H1 (cell line): Measurements from ENCODE around the gene ADAMTS17. TPM values are rescaled to one million over a fixed set of nuclear protein-coding genes. Genes with fewer than 3 reads are reported as not detected.

Experiments
- NANOG ChIP-seq: IDR thresholded peaks from 2 replicates; pipeline ENCODE4 v1.6.1; 2011; ENCODE audit warnings: low read length, low read depth, mild to moderate bottlenecking, inconsistent platforms; ENCODE audit not compliant: insufficient read depth, poor library complexity, severe bottlenecking
- RXRA ChIP-seq: IDR thresholded peaks from 2 replicates; pipeline ENCODE4 v1.6.1; 2011; ENCODE audit warnings: low read depth, mild to moderate bottlenecking, low read length, moderate library complexity; ENCODE audit not compliant: insufficient read depth
- SIRT6 ChIP-seq: IDR thresholded peaks from one replicate; pipeline ENCODE4 v1.7.1; 2012; ENCODE audit warnings: low read length, inconsistent platforms
- polyA plus RNA-seq, 7 experiments: library from polyadenylated mRNA; depleted of rRNA in 3 of 7; stranded (reverse) in 5 of 7; unstranded in 2 of 7; fragments of >200 nt in 5 of 7; fragments of 200-250 nt in 2 of 7; gene quantifications; 1 replicate in 5 of 7; 2 replicates in 1 of 7; 4 replicates in 1 of 7; pipeline versions ENCODE4 v1.2.1 to v1.2.3, GENCODE V29; 2011 to 2013; ENCODE audit warnings: missing spikeins in 2 of 7, mixed read lengths in 2 of 7
- total RNA-seq: library from RNA; stranded (reverse); fragmentation: NEBNext Ultra II Directional; extraction: Animal tissue kit (Norgen Biotek cat#: 25700); gene quantifications from 2 replicates; pipeline ENCODE4 v1.2.1, GENCODE V29; 2021

The ADAMTS17 gene
- total and polyA plus RNA-seq, 2 of the 8 experiments (the other 6 are each of a cell fraction or from before 2014, with no cell fraction given) = 0.51 to 1.7 TPM

GRCh38 chr15:100050877-100051786 lies 290.6 kb downstream of the ADAMTS17 start (continued):
- TF ChIP-seq RXRA = no peak
- TF ChIP-seq NANOG = no peak
- no peak for TF ChIP-seq SIRT6
